Activated CD4-positive, alpha-beta T cell treated with anti-CD3 and anti-CD28 coated beads for 24 hours (primary cell): ENCODE data around the gene RPL4.
"Not testable (repeated sequence)": the region's sequence is repeated elsewhere in the genome, so short reads cannot be mapped to it uniquely, and the experiment has no call there.

Source experiments
- DNase-seq, 2 donors: peaks; one replicate each; pipeline ENCODE4 v3.0.0-alpha.2; 2020; ENCODE audit warnings: low read depth in 2 of 2

The RPL4 gene

DNA sequence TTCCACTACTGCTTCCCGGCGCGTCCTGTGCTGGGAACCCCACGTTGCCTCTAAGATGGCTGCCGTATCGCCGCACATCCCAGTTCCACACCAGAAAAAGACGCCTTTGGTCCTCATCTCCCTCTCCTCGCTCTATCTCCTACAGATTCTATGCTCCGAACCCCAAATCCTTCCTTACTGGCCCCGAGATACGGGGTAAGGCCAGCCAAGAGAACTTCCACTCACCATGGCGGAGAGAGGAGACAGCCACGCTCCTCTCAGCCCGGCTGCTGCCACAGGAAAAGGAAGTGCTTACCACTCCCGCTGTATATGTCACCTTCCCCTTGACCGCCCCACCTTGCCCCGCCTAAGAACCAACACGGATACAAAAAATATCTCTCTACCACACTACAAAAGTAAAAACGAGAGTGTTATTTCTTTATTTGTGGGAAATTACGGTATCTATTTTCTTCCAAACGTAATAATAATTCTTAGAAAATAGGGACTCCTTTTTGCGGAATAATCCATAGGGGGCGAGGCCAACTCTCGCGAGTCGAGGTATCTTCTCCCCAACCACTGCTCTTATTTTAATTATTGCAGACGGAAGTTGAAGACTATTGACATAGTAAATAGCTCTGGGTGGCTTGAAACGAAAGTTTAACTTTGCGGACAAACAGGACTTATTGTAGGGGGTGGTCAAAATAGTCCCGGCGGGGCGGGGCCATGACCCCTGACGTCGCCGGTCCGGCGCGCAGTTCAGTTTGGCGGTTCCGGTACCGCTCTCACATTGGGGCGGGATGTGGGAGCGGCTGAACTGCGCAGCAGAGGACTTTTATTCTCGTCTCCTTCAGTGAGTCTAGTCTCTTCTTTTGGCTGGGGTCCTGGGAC lies at the start of gene RPL4, which contains the start of gene ZWILCH:
Gene RPL4, minus strand, starts transcription at position 293 of the 867 bp plus-strand sequence. Its CDS starts 65 bp downstream, at position 228.
Gene ZWILCH, plus strand, starts transcription at position 764 of the 867 bp plus-strand sequence. Its CDS starts 13 bp downstream, at position 777.
- peak; percentile 65 to 71 for DNase-seq

DNA sequence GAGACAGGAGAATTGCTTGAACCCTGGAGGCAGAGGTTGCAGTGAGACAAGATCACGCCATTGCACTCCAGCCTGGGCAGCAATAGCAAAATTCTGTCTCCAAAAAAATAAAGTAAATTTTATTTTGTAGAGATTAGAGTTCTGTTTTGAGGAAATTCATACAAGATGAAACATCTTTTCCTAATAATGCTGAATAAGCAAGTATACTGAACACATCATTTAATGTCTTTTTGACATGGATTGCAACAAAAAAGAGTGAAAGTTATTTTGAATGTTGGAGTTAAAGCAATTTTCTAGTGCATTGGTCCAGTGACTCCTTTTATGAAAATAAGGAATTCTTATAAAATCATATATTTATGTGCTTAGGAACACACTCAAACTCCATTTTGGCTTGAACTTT lies 40.6 kb upstream of the RPL4 start:
- no peak for DNase-seq

DNA sequence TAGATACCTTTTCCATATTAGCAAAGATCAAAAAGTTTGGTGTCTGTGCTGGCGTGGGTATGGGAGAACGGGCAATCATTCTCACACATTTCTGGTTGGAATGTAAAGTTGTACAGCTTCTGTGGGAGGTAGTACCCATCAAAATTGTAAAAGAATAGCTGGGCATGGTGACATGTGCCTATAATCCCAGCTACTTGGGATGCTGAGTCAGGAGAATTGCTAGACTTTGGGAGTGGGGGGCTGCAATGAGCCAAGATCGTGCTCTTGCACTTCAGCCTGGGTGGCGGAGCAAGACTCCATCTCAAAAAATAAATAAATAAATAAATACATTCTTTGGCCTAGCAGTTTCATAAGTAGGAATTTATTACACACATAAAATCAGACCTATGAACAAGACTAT lies 38.2 kb upstream of the RPL4 start:
- no peak for DNase-seq

DNA sequence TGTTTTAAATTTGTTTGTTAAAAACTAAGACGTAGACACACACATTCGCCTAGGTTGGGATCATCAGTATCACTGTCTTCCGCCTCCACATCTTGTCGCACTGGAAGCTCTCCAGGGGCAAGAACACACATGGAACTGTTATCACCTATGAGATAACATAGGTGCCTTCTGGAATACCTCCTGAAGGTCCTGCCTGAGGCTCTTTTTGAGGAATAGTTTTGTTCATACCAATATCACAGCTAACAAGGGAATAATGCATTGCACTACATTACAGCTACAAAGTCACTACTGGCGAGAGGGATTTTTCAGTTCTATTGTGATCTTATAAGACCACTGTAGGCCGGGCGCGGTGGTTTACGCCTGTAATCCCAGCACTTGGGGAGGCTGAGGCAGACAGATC lies 30.4 kb upstream of the RPL4 start:
- DNase-seq, result no peak

DNA sequence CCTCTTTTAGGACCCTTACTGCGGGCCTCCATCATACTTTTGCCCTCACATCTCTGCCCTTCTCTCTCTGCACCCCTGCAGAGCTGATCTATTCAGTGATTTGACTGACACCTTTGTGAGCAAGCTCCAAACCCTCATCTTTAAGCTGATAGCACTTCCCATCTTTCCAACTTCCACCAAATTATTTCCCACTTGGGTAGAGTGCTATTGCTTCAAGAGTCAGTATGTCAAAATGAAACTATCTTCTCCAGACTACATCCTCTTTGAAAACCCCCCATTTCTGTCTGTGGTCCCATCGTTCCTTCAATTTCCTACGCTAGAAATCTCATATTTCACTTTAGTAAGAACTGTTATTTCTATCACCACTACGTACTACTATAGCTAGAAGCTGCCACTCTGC lies 20.2 kb upstream of the RPL4 start:
- no peak for DNase-seq

DNA sequence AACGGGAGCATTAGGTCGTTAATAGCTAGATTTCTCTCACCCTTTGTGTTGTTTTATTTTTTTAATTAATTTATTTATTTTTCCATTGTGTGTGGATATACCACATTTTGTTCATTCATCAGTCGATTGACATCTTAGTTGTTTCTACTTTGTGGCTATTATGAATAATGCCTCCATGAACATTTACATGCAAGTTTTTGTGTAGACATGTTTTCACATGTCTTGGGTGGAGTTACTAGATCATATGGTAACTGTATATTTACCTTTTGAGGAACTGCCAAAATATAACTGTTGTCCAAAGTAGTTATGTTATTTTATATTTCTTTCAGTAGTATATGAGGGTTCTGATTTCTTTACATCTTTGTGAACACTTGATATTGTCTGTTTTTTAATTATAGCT lies 19.3 kb upstream of the RPL4 start:
- no peak for DNase-seq

DNA sequence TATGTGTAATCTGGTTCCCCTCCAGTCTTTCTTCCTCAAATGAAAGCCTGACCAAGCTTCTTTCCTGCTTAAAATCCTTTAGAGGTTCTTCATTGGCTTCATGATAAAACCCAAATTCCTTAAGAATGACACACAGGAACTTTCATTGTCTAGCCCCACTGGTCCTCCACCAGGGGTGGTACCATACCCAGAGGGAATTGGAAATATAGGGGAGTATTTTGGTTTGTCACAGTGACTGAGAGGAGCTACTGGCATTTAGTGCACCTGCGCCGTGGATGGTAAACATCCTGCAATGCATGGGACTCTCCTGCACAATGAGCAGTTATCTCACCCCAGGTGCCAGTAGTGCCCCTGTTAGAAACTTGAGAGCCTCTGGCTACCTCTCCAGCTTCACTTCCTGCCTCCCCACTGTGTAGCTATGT lies 11.3 kb upstream of the RPL4 start:
- no peak for DNase-seq

DNA sequence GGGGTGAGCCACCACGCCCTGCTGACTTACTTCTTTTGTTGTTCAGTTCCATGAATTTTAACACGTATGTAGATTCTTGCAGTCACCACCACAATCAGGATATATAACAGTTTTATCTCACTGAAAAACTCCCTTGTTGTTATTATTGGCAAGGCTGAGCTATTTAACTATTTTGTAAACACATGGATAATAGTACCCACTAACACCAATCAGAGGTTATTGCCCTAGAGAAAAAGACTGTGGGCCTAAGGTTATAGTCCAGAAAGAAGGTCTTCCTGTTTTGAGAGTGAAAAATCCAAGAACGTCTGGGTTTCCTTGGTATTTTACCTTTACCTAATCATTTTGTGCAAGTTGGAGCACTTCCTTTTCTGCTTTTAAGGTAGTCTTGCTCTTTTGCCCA lies 9.9 kb upstream of the RPL4 start:
- DNase-seq, result no peak

DNA sequence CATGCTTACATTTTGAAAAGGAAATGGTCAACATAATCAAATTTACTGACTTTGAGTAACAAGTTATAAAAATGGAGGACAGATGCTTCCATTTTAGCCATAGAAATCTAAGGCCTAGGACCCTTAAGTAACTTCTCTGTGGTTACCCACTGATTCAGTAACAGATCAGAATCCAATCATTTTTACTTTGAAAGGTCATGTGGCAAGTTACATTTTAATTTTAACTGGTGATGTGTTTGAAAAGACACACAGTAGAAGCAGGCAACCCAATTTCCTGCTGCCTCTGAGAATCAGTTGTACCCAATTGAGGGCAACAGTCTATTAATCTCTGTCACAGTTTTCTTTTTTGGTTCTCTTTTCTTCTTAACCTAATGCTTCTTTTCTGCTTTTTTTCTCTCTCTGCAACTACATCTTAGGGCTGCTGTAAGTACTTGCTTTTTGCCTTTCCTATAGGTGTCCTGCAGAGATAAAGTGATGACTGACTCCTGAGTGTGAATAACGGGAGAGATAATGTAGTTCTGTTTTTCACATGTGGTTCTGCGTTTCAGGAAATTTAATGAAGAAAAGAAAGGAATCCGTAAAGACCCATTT lies 3.7 kb upstream of the RPL4 start:
- DNase-seq, result no peak

DNA sequence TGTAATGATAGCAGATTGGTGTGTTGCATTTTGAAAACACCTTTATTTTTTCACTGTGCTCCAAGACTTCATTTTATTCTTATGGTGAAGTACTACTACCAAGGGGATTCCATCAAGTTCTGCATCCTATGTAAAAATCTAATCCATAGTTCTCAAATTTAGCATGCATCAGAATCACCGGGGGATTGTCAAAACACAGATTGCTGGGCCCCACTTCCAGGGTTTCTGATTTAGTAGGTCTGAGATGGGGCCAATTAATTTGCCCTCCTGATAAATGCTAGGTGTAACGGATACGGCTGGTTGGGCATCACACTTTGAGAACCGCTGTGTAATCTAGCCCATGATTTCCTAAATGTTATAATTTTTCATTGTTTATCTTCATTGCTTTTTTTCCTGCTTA lies 1.2 kb upstream of the RPL4 start:
- no peak for DNase-seq

DNA sequence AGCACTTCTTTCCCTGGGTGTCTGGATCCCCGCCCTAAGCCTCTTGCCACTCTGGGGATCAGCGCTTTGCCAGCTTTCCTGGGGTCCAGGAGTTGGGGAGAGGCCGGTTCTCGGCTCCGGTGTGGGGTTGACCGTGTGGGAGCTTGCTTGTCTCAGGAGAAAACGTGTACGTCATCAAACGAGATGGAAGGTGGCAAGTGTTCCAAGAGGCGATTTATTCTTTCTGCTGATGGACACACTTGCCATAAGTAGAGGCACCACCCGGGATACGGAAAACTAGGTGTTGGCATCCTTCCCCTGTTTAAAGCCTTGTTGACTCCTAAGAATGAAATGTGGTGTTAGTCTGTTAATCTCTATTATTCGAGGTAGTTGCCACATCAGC lies 766 bp upstream of the RPL4 start:
- no peak for DNase-seq

DNA sequence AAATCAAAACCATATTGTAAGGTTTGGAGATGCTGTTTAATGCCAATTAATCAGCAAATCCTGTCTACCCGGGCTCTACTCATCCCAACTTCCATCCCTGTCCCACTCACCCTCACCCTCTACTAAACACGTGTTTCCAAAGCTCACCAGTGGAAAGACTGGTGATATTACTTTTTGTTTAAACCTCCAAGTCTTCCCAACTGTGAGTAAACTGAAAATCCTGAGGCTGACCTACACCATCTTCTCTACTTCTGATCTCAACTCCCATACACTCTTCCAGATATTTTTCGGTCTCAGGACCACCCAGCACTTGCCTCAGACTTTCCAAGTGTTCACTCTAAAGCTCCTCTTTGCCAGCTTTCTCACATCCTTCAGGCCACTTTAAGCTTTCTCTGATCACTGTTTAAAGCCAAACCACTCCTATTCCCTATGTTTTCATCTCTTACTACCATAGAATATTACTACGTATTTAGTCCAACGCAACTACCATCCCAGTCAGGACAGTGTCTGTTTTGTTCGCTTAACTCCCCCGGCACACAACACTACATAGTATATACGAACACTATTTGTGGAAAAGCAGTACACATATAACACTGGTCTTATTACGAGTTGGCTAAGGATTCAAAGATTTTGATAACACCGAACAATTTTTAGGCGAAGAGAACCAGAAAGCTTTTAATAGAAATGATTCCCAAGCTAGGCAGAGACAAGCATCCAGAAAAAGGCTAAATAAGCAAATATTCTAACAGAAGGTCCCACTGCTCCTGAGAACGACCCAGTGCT lies 684 bp downstream of the RPL4 start:
- no peak for DNase-seq

DNA sequence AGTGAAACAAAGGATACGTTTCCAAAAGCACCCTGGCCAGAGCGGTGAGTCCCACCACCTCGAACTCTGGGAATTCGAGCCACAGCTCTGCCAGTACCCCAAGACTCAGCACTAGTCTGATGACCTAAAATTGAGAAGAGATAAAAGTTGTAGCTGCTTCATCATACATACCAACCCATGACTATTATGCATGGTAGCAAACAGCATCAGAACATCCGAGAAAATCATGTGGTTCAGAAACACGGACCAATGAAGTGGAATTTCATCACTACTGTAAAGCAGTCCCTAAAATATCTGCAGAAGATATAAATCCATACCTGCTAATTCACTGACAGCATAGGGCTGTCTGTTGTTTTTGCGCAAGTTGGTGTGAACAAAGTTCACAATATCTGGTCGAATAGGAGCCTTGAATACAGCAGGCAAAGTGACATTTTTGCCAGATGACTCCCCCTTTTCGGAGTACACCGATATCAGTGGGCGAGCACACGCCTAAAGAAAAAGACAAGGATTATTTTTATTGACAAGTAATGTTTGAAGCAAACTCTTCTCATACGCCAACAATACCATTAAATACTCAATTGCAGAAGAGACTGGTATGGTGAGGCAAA lies 1.5 kb downstream of the RPL4 start:
- DNase-seq, result not testable (repeated sequence)

DNA sequence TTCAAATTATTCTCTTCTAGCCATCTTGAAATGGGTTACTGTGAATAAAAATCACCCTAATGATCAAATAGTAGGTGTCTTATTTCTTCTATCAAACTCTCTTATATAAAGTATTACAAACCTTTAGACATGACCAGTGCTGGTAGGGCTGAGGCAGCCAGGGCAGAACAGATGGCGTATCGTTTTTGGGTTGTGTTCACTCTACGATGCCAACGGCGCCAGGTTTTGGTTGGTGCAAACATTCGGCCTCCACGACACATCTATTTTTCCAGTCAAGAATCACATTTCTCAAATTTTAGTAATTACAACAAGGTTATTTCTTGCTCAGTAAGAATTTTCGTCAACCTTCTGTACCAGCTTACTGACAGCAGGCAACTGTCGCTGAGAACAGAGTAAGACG lies 2.2 kb downstream of the RPL4 start:
- no peak for DNase-seq

DNA sequence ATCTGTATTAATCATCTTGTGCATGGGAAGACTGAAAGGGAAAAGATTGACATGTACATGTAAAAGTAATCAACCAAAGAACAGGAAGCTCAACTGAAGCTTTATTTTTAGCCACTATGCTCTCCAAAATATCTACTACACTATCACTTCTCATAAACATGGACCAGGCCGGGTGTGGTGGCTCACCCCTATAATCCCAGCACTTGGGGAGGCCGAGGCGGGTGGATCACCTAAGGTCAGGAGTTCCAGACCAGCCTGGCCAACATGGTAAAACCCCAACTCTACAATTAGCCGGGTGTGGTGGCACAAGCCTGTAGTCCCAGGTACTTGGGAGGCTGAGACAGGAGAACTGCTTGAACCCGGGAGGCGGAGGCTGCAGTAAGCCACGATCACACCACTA lies 4.3 kb downstream of the RPL4 start:
- not testable (repeated sequence) for DNase-seq

DNA sequence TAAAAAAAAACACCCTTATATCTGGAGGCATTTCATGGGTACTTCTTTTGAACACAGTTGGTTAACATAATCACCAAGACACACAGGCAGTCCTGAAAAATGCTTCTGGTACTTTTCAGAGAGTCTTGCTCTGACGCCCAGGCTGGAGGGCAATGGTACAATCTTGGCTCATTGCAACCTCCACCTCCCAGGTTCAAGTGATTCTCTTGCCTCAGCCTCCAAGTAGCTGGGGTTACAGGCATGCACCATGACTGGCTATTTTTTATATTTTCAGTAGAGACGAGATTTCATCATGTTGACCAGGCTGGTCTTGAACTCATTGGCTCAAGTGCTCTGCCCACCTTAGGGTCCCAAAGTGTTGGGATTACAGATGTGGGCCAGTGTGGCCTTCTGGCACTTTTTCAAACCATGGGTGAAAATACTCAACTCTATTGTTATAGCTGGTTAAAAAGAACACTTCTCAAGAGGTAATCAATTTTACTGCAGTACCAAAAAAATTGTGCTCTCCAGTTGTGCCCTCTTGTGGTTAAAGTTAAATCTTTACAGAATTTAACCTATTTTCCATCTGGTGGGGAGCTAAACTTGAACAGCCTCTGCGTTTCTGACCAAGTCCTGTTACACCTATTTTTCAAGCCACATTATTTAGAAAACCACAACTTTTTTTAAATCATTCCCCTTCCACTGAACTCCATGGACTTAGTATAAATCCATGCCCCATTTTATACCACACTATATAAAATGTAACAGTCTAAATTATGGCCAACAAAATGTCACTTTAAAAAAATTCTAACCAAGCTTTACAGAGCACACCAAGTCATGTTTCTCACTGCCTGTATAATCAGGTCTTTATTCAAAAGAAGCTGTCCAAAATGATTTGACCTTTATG lies 5.9 kb downstream of the RPL4 start:
- no peak for DNase-seq

DNA sequence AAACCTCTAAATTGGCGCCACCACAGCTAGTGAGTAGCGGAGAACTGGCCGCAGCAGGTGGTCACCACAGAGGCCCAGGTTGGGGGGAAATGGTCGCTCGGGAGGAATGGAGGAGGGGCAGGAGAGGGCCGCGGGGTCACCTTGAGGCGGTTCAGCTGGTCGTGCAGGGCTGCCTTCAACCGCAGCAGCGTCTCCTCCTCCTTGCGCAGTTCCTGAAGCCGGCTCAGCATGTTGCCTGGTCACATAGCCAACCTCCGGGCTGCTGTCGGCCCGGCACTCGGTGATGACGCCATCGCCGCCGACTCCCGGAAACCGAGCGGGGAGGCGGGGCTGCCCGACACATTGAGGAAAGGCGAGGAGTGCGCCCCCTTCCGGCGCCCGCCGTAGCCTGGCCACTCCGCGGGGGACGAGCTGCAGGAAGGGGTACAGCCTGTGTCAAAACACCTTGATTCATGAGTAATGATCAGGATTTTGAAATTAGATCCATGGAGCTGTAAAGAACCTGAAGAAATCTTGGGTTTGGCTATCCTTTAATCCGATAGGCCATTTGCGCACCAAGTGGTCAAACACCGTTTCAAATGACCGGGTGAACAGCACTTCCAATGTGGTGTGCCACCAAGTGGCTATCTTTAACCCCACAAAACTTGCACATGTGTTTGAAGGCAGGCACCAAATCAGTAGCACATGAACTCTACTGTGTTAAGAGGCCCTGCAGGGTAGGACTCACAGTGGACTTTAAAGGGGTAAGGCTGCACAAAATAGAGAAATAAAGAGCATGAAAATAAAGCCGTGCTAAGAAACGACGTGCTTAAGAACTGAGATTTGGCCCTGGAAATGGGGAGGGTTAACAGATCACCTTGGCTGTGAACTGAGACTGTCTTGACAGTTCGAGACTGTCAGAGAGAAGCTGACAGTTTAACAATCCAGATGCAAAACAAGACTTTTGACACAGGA lies 6.9 kb downstream of the RPL4 start, which contains the start of gene SNAPC5:
Gene SNAPC5, minus strand, starts transcription at position 261 of the 954 bp plus-strand sequence. Its CDS starts 31 bp downstream, at position 230.
- DNase-seq, result peak; percentile 97 to 98

DNA sequence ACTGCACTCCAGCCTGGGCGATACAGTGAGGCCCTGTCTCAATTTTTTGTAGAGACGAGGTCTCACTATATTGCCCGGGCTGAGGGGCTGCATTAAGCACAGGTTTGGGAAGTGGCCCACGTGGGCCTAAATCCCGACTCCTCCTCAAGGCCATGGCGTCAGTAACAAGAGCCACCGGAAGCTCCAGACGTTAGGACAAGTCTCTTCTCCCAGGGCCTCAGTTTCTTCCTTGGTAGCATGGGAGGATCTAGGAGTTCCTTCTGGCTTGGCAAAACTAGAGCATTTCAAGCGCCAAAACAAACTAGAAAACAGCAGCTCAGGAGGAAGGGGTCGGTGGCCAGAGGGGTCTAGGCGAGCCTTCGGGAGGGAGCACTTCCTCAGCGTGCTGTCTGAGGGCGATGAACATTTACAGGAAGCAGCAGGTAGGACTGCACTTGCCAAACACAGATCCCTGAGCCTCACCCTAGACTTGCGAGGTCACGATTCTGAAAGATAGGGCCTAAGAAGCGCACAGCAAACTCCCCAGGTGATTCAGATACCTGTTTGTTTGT lies 7.6 kb downstream of the RPL4 start:
- DNase-seq, result no peak

DNA sequence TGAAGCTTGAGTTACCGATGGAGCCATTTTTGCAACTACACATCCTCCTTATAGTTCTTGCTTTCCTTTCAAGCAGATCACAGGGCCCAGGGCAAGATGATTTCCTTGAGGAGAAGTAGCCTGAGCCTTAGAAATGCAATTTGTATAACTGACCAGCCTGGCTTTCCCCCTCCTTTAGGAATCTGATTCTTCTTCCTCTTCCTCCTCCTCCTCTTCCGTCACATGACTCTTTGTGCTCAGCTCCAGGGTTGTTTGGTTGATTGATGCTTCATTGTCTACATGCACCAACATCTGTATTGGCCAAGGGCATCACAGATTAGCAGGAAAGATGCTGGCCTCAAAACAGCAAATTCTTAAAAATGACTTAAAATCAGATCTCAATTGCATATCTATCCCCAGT lies 10.4 kb downstream of the RPL4 start:
- DNase-seq, result no peak
